Spleen (tissue), 7 donors: Measurements from ENCODE around the gene ZC3H4.

Source experiments
- POLR2A ChIP-seq, 3 donors: fragments of 450-650 bp; IDR thresholded peaks; one replicate each; pipeline ENCODE4 v1.5.1; 2017; ENCODE audit warnings: antibody characterized with exemption in 3 of 3, mild to moderate bottlenecking in 1 of 3
- TF ChIP-seq, protein P1 (sequence below), 11 experiments: fragments of 200-600 bp in 7 of 11; fragments of 450-650 bp in 4 of 11; sonication (generic) in 4 of 11; IDR thresholded peaks in 8 of 11; conservative IDR thresholded peaks in 3 of 11; 1 replicate in 7 of 11; 2 replicates in 4 of 11; pipeline versions ENCODE4 v1.4.0 to v1.8.0; 2016 to 2021; ENCODE audit warnings: antibody characterized with exemption in 11 of 11, inconsistent platforms in 4 of 11, mild to moderate bottlenecking in 1 of 11
- donor health status: DM: no; HTN: no; CAD: no; lungs with moderate emphysema.
- donor health status: DM: no; HTN: no; CAD: no.
- donor health status: DM: no; HTN: no; CAD: no.

DNA sequence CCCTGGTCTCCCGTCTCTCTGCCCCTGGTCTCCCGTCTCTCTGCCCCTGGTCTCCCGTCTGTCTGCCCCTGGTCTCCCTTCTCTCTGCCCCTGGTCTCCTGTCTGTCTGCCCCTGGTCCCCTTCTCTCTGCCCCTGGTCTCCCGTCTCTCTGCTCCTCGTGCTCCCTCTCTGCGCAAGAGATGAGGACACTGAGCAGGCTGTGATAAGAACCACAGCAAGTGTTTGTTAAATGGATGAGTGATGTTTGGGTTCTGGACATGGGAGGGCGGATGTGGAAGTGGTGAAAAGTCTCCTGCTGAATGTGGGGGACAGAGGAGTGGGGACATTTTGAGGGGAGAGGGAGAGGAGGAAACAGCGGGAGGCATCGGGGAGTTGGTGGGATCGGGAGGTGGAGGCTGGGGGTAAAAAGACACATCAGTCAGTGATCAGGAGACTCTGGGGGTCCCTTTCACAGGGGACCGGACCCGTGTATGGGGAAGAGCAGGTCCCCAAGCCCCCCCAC lies 85.9 kb downstream of the ZC3H4 start:
- TF ChIP-seq, protein P1, sequence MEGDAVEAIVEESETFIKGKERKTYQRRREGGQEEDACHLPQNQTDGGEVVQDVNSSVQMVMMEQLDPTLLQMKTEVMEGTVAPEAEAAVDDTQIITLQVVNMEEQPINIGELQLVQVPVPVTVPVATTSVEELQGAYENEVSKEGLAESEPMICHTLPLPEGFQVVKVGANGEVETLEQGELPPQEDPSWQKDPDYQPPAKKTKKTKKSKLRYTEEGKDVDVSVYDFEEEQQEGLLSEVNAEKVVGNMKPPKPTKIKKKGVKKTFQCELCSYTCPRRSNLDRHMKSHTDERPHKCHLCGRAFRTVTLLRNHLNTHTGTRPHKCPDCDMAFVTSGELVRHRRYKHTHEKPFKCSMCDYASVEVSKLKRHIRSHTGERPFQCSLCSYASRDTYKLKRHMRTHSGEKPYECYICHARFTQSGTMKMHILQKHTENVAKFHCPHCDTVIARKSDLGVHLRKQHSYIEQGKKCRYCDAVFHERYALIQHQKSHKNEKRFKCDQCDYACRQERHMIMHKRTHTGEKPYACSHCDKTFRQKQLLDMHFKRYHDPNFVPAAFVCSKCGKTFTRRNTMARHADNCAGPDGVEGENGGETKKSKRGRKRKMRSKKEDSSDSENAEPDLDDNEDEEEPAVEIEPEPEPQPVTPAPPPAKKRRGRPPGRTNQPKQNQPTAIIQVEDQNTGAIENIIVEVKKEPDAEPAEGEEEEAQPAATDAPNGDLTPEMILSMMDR (IDR thresholded peaks at IDR 0.05 in 8 of 11, conservative IDR thresholded peaks at IDR 0.05 in 3 of 11): no peak
- no peak for TF ChIP-seq POLR2A (IDR thresholded peaks at IDR 0.05)
